ENCODE measurements around the gene NPTX1.

The NPTX1 gene

GRCh38 chr17:80503921-80504320, 27.5 kb upstream of the NPTX1 start:
- TF ChIP-seq REST (IDR thresholded peaks at IDR 0.05; ENCODE audit: insufficient read depth in 1 of 2, low read depth in 2 of 2, low read length in 2 of 2) (no peak), POLR2AphosphoS5 (IDR thresholded peaks at IDR 0.05; ENCODE audit: low read depth, low read length) (no peak)

GRCh38 chr17:80503031-80503430, 26.6 kb upstream of the NPTX1 start:
- TF ChIP-seq POLR2AphosphoS5 (IDR thresholded peaks at IDR 0.05; ENCODE audit: low read depth, low read length) (no peak), TAF1 (IDR thresholded peaks at IDR 0.05; ENCODE audit: borderline replicate concordance, insufficient read depth, low read length) (no peak), REST (IDR thresholded peaks at IDR 0.05; ENCODE audit: insufficient read depth in 1 of 2, low read depth in 2 of 2, low read length in 2 of 2) (no peak), FOXP2 (optimal IDR thresholded peaks at IDR 0.05; ENCODE audit: borderline replicate concordance, extremely low read depth, extremely low read length, insufficient read depth) (no peak), SIN3A (IDR thresholded peaks at IDR 0.05; ENCODE audit: borderline replicate concordance, insufficient read depth, low read length) (no peak)

GRCh38 chr17:80502578-80502877, 26.1 kb upstream of the NPTX1 start:
- TF ChIP-seq TAF1 (IDR thresholded peaks at IDR 0.05; ENCODE audit: borderline replicate concordance, insufficient read depth, low read length): no peak
- TF ChIP-seq REST (IDR thresholded peaks at IDR 0.05; ENCODE audit: insufficient read depth in 1 of 2, low read depth in 2 of 2, low read length in 2 of 2): no peak
- TF ChIP-seq FOXP2 (optimal IDR thresholded peaks at IDR 0.05; ENCODE audit: borderline replicate concordance, extremely low read depth, extremely low read length, insufficient read depth): no peak
- TF ChIP-seq POLR2AphosphoS5 (IDR thresholded peaks at IDR 0.05; ENCODE audit: low read depth, low read length): no peak
- TF ChIP-seq SIN3A (IDR thresholded peaks at IDR 0.05; ENCODE audit: borderline replicate concordance, insufficient read depth, low read length): no peak

GRCh38 chr17:80501741-80502577, 25.6 kb upstream of the NPTX1 start:
- no peak for TF ChIP-seq FOXP2 (optimal IDR thresholded peaks at IDR 0.05; ENCODE audit: borderline replicate concordance, extremely low read depth, extremely low read length, insufficient read depth)
- TF ChIP-seq TAF1 (IDR thresholded peaks at IDR 0.05; ENCODE audit: borderline replicate concordance, insufficient read depth, low read length): no peak
- no peak for TF ChIP-seq REST (IDR thresholded peaks at IDR 0.05; ENCODE audit: insufficient read depth in 1 of 2, low read depth in 2 of 2, low read length in 2 of 2)
- no peak for TF ChIP-seq SIN3A (IDR thresholded peaks at IDR 0.05; ENCODE audit: borderline replicate concordance, insufficient read depth, low read length)
- no peak for TF ChIP-seq POLR2AphosphoS5 (IDR thresholded peaks at IDR 0.05; ENCODE audit: low read depth, low read length)
